IPS-15b (cell line): ENCODE results near the gene HRAS.

Source experiments
- H3K27me3 ChIP-seq: one replicate; pipeline ENCODE4 v1.6.1; 2013; ENCODE audit warnings: low read length; ENCODE audit not compliant: control insufficient read depth, insufficient read depth
- H3K36me3 ChIP-seq: one replicate; pipeline ENCODE4 v1.6.1; 2013; ENCODE audit warnings: low read length; ENCODE audit not compliant: control insufficient read depth, insufficient read depth
- H3K4me1 ChIP-seq: one replicate; pipeline ENCODE4 v1.6.1; 2013; ENCODE audit warnings: mild to moderate bottlenecking, low read length; ENCODE audit not compliant: control insufficient read depth, insufficient read depth
- H3K4me3 ChIP-seq: one replicate; pipeline ENCODE4 v1.5.1; 2013; ENCODE audit warnings: low read depth, low read length
- H3K9ac ChIP-seq: one replicate; pipeline ENCODE4 v1.6.1; 2013; ENCODE audit warnings: low read depth, mild to moderate bottlenecking, low read length
- H3K9me3 ChIP-seq: one replicate; pipeline ENCODE4 v1.6.1; 2013; ENCODE audit warnings: mild to moderate bottlenecking, low read length; ENCODE audit not compliant: control insufficient read depth, insufficient read depth

HRAS gene

GRCh38 chr11:497565-498296 is 37.6 kb downstream of the HRAS start:
- Histone ChIP-seq H3K27me3 (no peaks in the 10 kb centered on the region), H3K9ac (no peak overlapping the region), H3K4me3 (no peak overlapping the region), H3K36me3 (peaks cover 69% of the 10 kb centered on the region), H3K4me1 (no peaks in the 10 kb centered on the region), H3K9me3 (no peaks in the 10 kb centered on the region)

GRCh38 chr11:496834-497564 is 38.4 kb downstream of the HRAS start:
- no peaks in the 10 kb centered on the region for H3K9me3 ChIP-seq
- H3K36me3 ChIP-seq: peaks cover 69% of the 10 kb centered on the region
- no peaks in the 10 kb centered on the region for H3K27me3 ChIP-seq
- no peak overlapping the region for H3K9ac ChIP-seq
- no peaks in the 10 kb centered on the region for H3K4me1 ChIP-seq
- H3K4me3 ChIP-seq: no peak overlapping the region

GRCh38 chr11:495537-495931 is 39.8 kb downstream of the HRAS start:
- H3K9ac ChIP-seq: no peak overlapping the region
- H3K9me3 ChIP-seq: no peaks in the 10 kb centered on the region
- H3K27me3 ChIP-seq: no peaks in the 10 kb centered on the region
- H3K4me3 ChIP-seq: no peak overlapping the region
- H3K36me3 ChIP-seq: peaks cover 71% of the 10 kb centered on the region
- no peaks in the 10 kb centered on the region for H3K4me1 ChIP-seq

GRCh38 chr11:494761-495536 is 40.4 kb downstream of the HRAS start:
- H3K36me3 ChIP-seq: peaks cover 71% of the 10 kb centered on the region
- H3K27me3 ChIP-seq: no peaks in the 10 kb centered on the region

GRCh38 chr11:492427-493226 is 42.7 kb downstream of the HRAS start:
- Histone ChIP-seq H3K9ac (no peak overlapping the region), H3K9me3 (no peaks in the 10 kb centered on the region), H3K4me1 (no peaks in the 10 kb centered on the region), H3K36me3 (peaks cover 61% of the 10 kb centered on the region), H3K27me3 (no peaks in the 10 kb centered on the region), H3K4me3 (no peak overlapping the region)

More at GRCh38 chr11:494761-495536, 40.4 kb downstream of the HRAS start:
- H3K9me3 ChIP-seq: no peaks in the 10 kb centered on the region
- H3K4me1 ChIP-seq: no peaks in the 10 kb centered on the region
- H3K4me3 ChIP-seq: no peak overlapping the region
- H3K9ac ChIP-seq: no peak overlapping the region

GRCh38 chr11:491358-491757 is 44.0 kb downstream of the HRAS start:
- Histone ChIP-seq H3K27me3 (no peaks in the 10 kb centered on the region), H3K4me1 (no peaks in the 10 kb centered on the region), H3K9ac (no peak overlapping the region), H3K9me3 (no peaks in the 10 kb centered on the region), H3K4me3 (no peak overlapping the region), H3K36me3 (peaks cover 55% of the 10 kb centered on the region)

GRCh38 chr11:490930-491260 is 44.5 kb downstream of the HRAS start:
- Histone ChIP-seq H3K9me3 (no peaks in the 10 kb centered on the region), H3K27me3 (no peaks in the 10 kb centered on the region), H3K9ac (no peak overlapping the region), H3K4me3 (no peak overlapping the region), H3K36me3 (peaks cover 55% of the 10 kb centered on the region), H3K4me1 (no peaks in the 10 kb centered on the region)

GRCh38 chr11:490186-490929 is 45.0 kb downstream of the HRAS start:
- H3K36me3 ChIP-seq: peaks cover 51% of the 10 kb centered on the region
- H3K9ac ChIP-seq: no peak overlapping the region

GRCh38 chr11:489610-490185 is 45.7 kb downstream of the HRAS start:
- Histone ChIP-seq H3K9me3 (no peaks in the 10 kb centered on the region), H3K36me3 (peaks cover 45% of the 10 kb centered on the region), H3K4me3 (no peak overlapping the region), H3K9ac (no peak overlapping the region), H3K4me1 (no peaks in the 10 kb centered on the region), H3K27me3 (no peaks in the 10 kb centered on the region)

More at GRCh38 chr11:490186-490929, 45.0 kb downstream of the HRAS start:
- Histone ChIP-seq H3K4me1 (no peaks in the 10 kb centered on the region), H3K9me3 (no peaks in the 10 kb centered on the region), H3K4me3 (no peak overlapping the region), H3K27me3 (no peaks in the 10 kb centered on the region)

GRCh38 chr11:488992-489391 is 46.4 kb downstream of the HRAS start:
- H3K36me3 ChIP-seq: peaks cover 40% of the 10 kb centered on the region
- no peak overlapping the region for H3K4me3 ChIP-seq
- no peak overlapping the region for H3K9ac ChIP-seq
- H3K9me3 ChIP-seq: no peaks in the 10 kb centered on the region
- H3K4me1 ChIP-seq: no peaks in the 10 kb centered on the region
- no peaks in the 10 kb centered on the region for H3K27me3 ChIP-seq
